IPS-NIHi7 (cell line): ENCODE measurements around the gene TRIM66.

Experiments
- DNase-seq: peaks from one replicate; pipeline ENCODE4 v3.0.0; 2012; ENCODE audit warnings: mixed read lengths; ENCODE audit errors: extremely low spot score

The TRIM66 gene

DNA sequence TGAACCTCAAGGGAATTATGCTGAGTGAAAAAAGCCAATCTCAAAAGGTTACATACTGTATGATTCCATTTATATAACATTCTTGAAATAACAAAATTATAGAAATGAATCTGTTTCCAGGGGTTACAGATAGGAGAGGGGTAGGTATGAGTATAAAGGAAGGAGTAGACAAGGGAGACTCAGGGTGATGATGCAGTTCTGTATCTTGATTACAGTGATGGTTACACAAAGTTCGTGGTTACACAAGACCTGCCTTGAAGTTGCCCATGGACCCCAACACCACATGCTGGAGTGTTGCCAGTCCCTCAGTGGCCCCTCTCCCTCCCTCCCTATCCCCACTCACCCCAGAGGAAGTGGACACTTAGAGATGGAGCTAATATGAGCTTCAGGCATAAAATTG is 108.7 kb downstream of the TRIM66 start:
- no peak for DNase-seq

DNA sequence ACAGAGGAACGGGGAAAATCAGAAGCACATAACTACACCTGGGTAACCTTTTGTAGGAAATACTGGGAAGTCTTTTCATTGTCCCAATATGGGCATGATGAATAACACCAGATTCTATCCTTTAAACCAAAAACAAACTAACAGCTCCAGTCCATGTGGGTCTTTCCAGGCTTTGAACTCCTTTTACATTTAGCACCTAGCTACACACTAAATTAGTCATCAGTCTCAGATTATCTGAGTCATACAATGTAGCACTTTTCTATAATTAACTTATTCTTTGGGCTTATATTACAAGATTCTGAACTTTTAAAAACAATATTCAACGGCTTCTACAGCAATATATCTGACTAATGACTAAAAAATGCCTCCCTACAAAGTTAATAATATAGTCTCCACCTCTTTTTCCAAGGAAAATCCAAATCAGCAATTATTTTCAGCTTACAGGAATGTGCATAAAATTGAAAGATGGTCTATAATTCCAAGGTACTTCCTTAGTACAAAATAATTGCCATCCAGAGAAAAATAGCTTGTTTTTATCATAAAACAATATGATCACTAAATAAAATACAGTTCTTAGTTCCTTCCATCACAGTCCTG is 114.8 kb downstream of the TRIM66 start:
- no peak for DNase-seq

DNA sequence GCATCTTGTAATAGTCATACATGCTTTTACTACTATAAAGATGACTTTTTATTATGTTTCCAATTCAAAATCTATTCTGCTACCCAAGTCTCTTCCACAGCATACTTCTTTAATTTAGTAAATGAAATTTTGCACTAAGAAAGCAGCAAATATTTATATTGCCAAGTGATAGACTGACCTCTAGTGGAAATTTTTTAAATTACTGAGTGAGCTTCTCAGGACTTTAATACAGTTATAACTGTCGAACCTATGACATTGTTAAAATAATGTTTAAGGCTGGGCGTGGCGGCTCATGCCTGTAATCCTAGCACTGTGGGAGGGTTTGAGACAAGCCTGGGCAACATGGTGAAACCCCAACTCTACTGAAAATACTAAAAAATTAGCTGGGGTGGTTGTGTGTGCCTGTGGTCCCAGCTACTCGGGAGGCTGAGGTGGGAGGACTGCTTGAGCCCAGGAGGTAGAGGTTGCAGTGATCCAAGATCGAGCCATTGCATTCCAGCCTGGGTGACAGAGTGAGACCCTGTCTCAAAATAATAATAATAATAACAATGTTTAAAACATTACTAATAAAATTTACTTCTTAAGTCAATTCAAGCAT is 115.8 kb downstream of the TRIM66 start:
- no peak for DNase-seq

DNA sequence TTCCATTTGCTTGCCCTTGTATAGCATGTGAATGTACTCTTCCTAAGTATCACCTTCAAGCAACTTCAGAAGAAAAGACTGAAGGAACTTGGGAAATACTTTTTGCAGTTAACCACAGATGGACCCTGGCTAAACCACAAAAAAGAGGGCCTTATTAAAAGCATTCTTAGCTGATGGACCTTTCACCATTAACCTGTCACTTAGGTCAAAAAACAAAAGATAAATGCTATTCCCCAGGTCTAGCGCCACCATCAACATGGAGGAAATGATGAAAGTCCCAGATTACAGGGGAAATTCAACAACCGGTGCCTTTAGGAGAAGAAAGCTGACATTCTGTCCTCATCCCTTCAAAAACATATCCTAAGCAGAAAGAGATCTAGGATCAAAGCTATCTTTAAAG is 117.9 kb downstream of the TRIM66 start:
- DNase-seq: no peak
